ENCODE results near the gene PTGIS.

Gene PTGIS

GRCh38 chr20:49560186-49560585 is 7.8 kb downstream of the PTGIS start:
- no peak for DNase-seq (ENCODE audit: low read depth)

- DNase-seq (ENCODE audit: low read depth) = peak; percentile 70
Measured at GRCh38 chr20:49559411-49560081, 8.4 kb downstream of the PTGIS start.

- no peak for DNase-seq (ENCODE audit: low read depth)
Measured at GRCh38 chr20:49558826-49559225, 9.1 kb downstream of the PTGIS start.

GRCh38 chr20:49557449-49557848 is 10.5 kb downstream of the PTGIS start:
- DNase-seq (ENCODE audit: low read depth) = peak; percentile 61

- DNase-seq (ENCODE audit: low read depth) = no peak
Measured at GRCh38 chr20:49556621-49557020, 11.3 kb downstream of the PTGIS start.

GRCh38 chr20:49549801-49550551 is 18.0 kb downstream of the PTGIS start:
- no peak for DNase-seq (ENCODE audit: low read depth)

GRCh38 chr20:49548371-49548947 is 19.5 kb downstream of the PTGIS start:
- no peak for DNase-seq (ENCODE audit: low read depth)

GRCh38 chr20:49545572-49545971 is 22.4 kb downstream of the PTGIS start:
- no peak for DNase-seq (ENCODE audit: low read depth)

GRCh38 chr20:49544535-49544934 is 23.4 kb downstream of the PTGIS start:
- no peak for DNase-seq (ENCODE audit: low read depth)

GRCh38 chr20:49543858-49544437 is 24.0 kb downstream of the PTGIS start:
- DNase-seq (ENCODE audit: low read depth) = no peak

GRCh38 chr20:49543071-49543857 is 24.7 kb downstream of the PTGIS start:
- no peak for DNase-seq (ENCODE audit: low read depth)

GRCh38 chr20:49542514-49542991 is 25.4 kb downstream of the PTGIS start:
- DNase-seq (ENCODE audit: low read depth) = no peak

GRCh38 chr20:49541733-49542513 is 26.0 kb downstream of the PTGIS start:
- peak; percentile 78 for DNase-seq (ENCODE audit: low read depth)

- no peak for DNase-seq (ENCODE audit: low read depth)
Measured at GRCh38 chr20:49540687-49541435, 27.1 kb downstream of the PTGIS start.

- DNase-seq (ENCODE audit: low read depth) = no peak
Measured at GRCh38 chr20:49540232-49540620, 27.7 kb downstream of the PTGIS start.

- DNase-seq (ENCODE audit: low read depth) = no peak
Measured at GRCh38 chr20:49539481-49540231, 28.3 kb downstream of the PTGIS start.

GRCh38 chr20:49538950-49539349 is 29.0 kb downstream of the PTGIS start:
- DNase-seq (ENCODE audit: low read depth) = no peak

- peak; percentile 65 for DNase-seq (ENCODE audit: low read depth)
Measured at GRCh38 chr20:49534255-49534712, 33.7 kb downstream of the PTGIS start.

- DNase-seq (ENCODE audit: low read depth) = no peak
Measured at GRCh38 chr20:49532285-49532946, 35.5 kb downstream of the PTGIS start.

Data from EH (cell line).